Thyroid gland (tissue), 4 donors: ENCODE measurements around the gene GLIPR1L1. TPM values are rescaled to one million over a fixed set of nuclear protein-coding genes. Genes with fewer than 3 reads are reported as not detected.
"Not testable (repeated sequence)": the region's sequence is repeated elsewhere in the genome, so short reads cannot be mapped to it uniquely, and the experiment has no call there.

Source experiments
- DNase-seq, 2 donors: peaks; one replicate each; pipeline ENCODE4 v3.0.0-alpha.2; 2019
- H3K27ac ChIP-seq, 3 donors: fragments of 200-600 bp; sonication (generic); 1 replicate in 2 of 3; 2 replicates in 1 of 3; pipeline ENCODE4 v1.5.1; 2016 to 2019; ENCODE audit warnings: mild to moderate bottlenecking in 1 of 3, moderate library complexity in 1 of 3
- H3K27me3 ChIP-seq: fragments of 200-600 bp; sonication (generic); one replicate; pipeline ENCODE4 v1.5.1; 2019
- H3K36me3 ChIP-seq, 2 donors: fragments of 200-600 bp; sonication (generic); one replicate each; pipeline ENCODE4 v1.5.1; 2016 to 2019
- H3K4me1 ChIP-seq, 2 donors: fragments of 200-600 bp; sonication (generic); one replicate each; pipeline ENCODE4 v1.5.1; 2017 to 2019
- H3K4me3 ChIP-seq, 3 donors: fragments of 200-600 bp; sonication (generic); replicated peaks in 1 of 3; 1 replicate in 2 of 3; 2 replicates in 1 of 3; pipeline ENCODE4 v1.5.1; 2016; ENCODE audit warnings: mild to moderate bottlenecking in 1 of 3
- H3K9me3 ChIP-seq: fragments of 200-600 bp; sonication (generic); one replicate; pipeline ENCODE4 v1.5.1; 2017
- POLR2A ChIP-seq, 2 donors: fragments of 450-650 bp; IDR thresholded peaks; one replicate each; pipeline ENCODE4 v1.6.1; 2017; ENCODE audit warnings: antibody characterized with exemption in 2 of 2, mild to moderate bottlenecking in 2 of 2, moderate library complexity in 1 of 2
- WGBS, 2 donors: methylation state at CpG; one replicate each; pipeline ENCODE4 v1.1.5; 2017; 5-methylcytosine and 5-hydroxymethylcytosine counted together
- intact Hi-C: fragments of 100-400 bp; cut with DNase I; formaldehyde crosslinking; loops from one replicate; pipeline ENCODE4 v1.15.1; 2023
- total RNA-seq, 4 donors: library from RNA; depleted of rRNA; stranded (reverse); fragments of >200 nt; gene quantifications; one replicate each; pipeline ENCODE4 v1.2.3, GENCODE V29; 2016
- TF ChIP-seq, protein P1 (sequence below), 6 experiments: fragments of 200-600 bp in 3 of 6; fragments of 450-650 bp in 3 of 6; sonication (generic) in 3 of 6; IDR thresholded peaks; one replicate each; pipeline ENCODE4 v1.5.1; 2016 to 2019; ENCODE audit warnings: antibody characterized with exemption in 6 of 6, mild to moderate bottlenecking in 2 of 6, inconsistent platforms in 1 of 6, moderate library complexity in 1 of 6

GLIPR1L1 gene
- total RNA-seq, 4 donors from 2014 or later = not detected

DNA sequence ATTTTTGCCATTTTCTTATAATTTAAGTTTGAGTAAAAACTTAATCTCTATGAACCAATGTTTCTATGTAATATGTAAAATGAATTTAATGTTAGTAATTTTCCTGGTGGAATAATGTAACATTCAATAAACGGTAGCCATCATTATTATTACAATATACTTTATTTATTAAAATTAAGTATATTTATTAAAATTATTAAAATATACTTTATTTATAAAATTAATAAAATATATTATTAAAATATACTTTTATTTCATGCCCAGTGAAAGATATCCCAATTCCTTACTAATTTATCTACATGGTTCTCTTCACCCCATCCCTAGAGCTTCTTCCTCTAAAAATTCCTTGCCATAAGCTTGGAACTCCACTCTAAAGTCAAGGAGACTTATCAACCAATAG, 6.8 kb upstream of the GLIPR1L1 start:
- H3K4me3 ChIP-seq = no peak overlapping the region
- H3K27me3 ChIP-seq = no peaks in the 10 kb centered on the region
- no peaks in the 10 kb centered on the region for H3K9me3 ChIP-seq
- no peaks in the 10 kb centered on the region for H3K36me3 ChIP-seq
- H3K4me1 ChIP-seq = peaks cover 0 to 5% of the 10 kb centered on the region in 2 donors
- WGBS, 2 donors = 91 to 96% methylated on average over 1 of the region's 1 CpG
- TF ChIP-seq, protein P1, sequence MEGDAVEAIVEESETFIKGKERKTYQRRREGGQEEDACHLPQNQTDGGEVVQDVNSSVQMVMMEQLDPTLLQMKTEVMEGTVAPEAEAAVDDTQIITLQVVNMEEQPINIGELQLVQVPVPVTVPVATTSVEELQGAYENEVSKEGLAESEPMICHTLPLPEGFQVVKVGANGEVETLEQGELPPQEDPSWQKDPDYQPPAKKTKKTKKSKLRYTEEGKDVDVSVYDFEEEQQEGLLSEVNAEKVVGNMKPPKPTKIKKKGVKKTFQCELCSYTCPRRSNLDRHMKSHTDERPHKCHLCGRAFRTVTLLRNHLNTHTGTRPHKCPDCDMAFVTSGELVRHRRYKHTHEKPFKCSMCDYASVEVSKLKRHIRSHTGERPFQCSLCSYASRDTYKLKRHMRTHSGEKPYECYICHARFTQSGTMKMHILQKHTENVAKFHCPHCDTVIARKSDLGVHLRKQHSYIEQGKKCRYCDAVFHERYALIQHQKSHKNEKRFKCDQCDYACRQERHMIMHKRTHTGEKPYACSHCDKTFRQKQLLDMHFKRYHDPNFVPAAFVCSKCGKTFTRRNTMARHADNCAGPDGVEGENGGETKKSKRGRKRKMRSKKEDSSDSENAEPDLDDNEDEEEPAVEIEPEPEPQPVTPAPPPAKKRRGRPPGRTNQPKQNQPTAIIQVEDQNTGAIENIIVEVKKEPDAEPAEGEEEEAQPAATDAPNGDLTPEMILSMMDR (IDR thresholded peaks at IDR 0.05) = no peak
- no peak for TF ChIP-seq POLR2A (IDR thresholded peaks at IDR 0.05)
- H3K27ac ChIP-seq = no peak overlapping the region
- intact Hi-C loops = no loop called here
- DNase-seq = no peak

DNA sequence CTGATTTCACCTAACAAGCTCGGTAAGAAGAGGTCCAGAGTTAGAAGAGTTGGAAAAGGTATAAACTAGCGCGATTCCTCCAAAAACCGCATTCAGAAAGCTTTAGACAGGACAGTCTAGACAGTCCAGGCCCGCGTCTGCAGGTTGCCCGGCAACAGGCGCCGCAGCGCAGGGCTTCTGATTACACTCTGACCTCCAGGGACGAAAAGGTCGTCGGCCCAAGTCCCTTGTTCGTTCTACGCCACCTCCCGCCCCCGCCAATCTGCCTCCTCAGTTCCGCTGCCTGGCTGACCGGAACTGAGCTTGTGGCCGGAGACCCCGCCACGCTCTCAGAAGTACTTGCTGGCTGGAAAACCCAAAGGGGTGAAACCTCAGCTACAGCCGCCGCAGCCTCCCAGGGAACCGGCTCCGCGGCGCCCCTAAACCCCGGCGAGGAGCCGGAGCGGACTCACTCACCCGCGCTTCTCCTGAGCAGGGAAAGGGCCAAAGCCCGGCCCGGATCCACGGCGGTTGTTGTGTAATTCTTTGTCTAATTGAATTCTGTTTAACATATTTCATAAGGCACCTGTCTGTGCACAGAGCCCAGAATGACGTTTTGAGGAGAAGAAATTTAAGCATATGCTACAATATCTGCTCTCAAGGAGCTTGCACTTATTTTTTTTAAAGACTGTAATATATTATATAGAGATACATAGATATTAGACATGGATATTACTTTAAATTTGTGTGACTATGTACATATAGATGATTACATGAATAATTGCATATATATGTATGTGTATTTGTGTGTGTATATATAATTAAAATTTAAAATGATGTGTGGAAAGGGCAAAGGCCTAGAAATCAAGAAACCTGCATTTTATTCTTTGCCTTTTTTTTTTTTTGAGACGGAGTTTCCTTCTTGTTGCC, 4.3 kb upstream of the GLIPR1L1 start, which contains the start of gene CAPS2:
Gene CAPS2, minus strand, starts transcription at position 407 of the 909 bp plus-strand sequence. CDS start 3,826 bp downstream, outside the sequence.
- Histone ChIP-seq H3K4me1 (peaks cover 0 to 5% of the 10 kb centered on the region in 2 donors), H3K4me3 (peak within 1 kb of the TSS; percentile 32 to 65 (median 57)), H3K36me3 (no peaks in the 10 kb centered on the region), H3K27me3 (no peaks in the 10 kb centered on the region), H3K27ac (peak within 1 kb of the TSS in 2 of 3 donors; percentile 44 to 62), H3K9me3 (no peaks in the 10 kb centered on the region)
- peak in 1 of 2 donors; percentile 43 for TF ChIP-seq POLR2A (IDR thresholded peaks at IDR 0.05)
- TF ChIP-seq, protein P1 (IDR thresholded peaks at IDR 0.05) = no peak
- intact Hi-C loops = no loop called here
- DNase-seq = peak; percentile 81 to 86
- 4% methylated on average over 28 to 34 of the region's 40 CpGs for WGBS, 2 donors

DNA sequence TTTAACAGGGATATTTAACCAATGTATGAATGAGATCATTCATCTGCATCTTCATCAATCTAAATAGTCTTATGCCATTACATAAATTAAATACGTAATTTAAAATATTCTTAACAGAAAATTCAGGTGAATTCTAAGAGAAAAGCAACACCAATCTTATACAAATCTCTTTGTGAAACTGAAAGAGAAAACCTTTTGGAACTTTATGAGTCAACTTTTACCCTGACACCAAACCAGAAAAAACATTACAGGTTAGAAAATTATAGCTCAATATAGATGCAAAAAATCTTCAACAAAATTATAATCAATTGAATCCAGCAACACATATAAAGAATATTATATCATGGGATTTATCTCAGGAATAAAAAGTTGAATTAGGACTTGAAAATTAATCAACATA, 3.4 kb downstream of the GLIPR1L1 start:
- Histone ChIP-seq H3K27ac (no peak overlapping the region), H3K36me3 (no peaks in the 10 kb centered on the region), H3K4me3 (no peak overlapping the region), H3K9me3 (no peaks in the 10 kb centered on the region), H3K27me3 (no peaks in the 10 kb centered on the region), H3K4me1 (no peaks in the 10 kb centered on the region)
- DNase-seq = no peak
- intact Hi-C loops = no loop called here
- WGBS, 2 donors = 90 to 92% methylated on average over 1 of the region's 1 CpG
- no peak for TF ChIP-seq POLR2A (IDR thresholded peaks at IDR 0.05)
- TF ChIP-seq, protein P1 (IDR thresholded peaks at IDR 0.05) = no peak

GRCh38 chr12:75341873-75342272, 7.4 kb downstream of the GLIPR1L1 start:
- no peaks in the 10 kb centered on the region for H3K27me3 ChIP-seq
- H3K4me1 ChIP-seq = no peaks in the 10 kb centered on the region
- no peaks in the 10 kb centered on the region for H3K9me3 ChIP-seq
- H3K4me3 ChIP-seq = no peak overlapping the region
- WGBS, 2 donors = 92 to 97% methylated on average over 5 of the region's 5 CpGs
- TF ChIP-seq, protein P1 (IDR thresholded peaks at IDR 0.05) = no peak
- TF ChIP-seq POLR2A (IDR thresholded peaks at IDR 0.05) = no peak
- H3K36me3 ChIP-seq = no peaks in the 10 kb centered on the region
- no peak for DNase-seq
- intact Hi-C loops = no loop called here
- H3K27ac ChIP-seq = no peak overlapping the region

DNA sequence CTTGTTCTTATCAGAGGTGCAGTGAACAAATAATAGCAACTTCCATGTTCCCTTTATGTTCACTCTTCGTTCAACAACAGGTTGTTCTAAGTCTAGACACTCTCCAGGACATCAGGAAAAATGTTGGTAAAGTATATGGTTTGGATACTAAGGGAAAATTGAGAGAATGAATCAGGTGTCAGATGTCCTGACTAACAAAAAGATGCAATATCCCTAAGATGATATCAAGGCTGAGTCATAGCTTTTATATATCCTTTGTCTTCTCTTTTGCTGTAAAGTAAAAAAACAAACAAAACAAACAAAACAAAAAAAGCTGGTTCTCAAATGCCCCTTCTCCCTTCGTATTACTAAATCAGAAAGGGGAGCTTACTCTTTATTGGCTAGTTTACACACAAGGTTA, 11.1 kb downstream of the GLIPR1L1 start:
- intact Hi-C loops = no loop called here
- H3K36me3 ChIP-seq = no peaks in the 10 kb centered on the region
- H3K27ac ChIP-seq = no peak overlapping the region
- no peaks in the 10 kb centered on the region for H3K9me3 ChIP-seq
- H3K4me3 ChIP-seq = no peak overlapping the region
- H3K27me3 ChIP-seq = no peaks in the 10 kb centered on the region
- TF ChIP-seq, protein P1 (IDR thresholded peaks at IDR 0.05) = no peak
- no peak for TF ChIP-seq POLR2A (IDR thresholded peaks at IDR 0.05)
- WGBS, 2 donors = 87 to 88% methylated on average over 2 of the region's 2 CpGs
- H3K4me1 ChIP-seq = no peaks in the 10 kb centered on the region
- no peak for DNase-seq

- DNase-seq, H3K36me3 ChIP-seq, H3K27me3 ChIP-seq, H3K9me3 ChIP-seq, intact Hi-C loops, H3K27ac ChIP-seq, H3K4me3 ChIP-seq, H3K4me1 ChIP-seq: not testable (repeated sequence)
- 88 to 94% methylated on average over 6 of the region's 6 CpGs for WGBS, 2 donors
Observed at GRCh38 chr12:75346215-75346614, 11.7 kb downstream of the GLIPR1L1 start.
